Right lobe of liver (tissue), 4 donors: ENCODE measurements around the gene ABCC9.

Experiments
- POLR2A ChIP-seq: fragments of 450-650 bp; IDR thresholded peaks from one replicate; pipeline ENCODE4 v1.6.1; 2017; ENCODE audit warnings: antibody characterized with exemption, mild to moderate bottlenecking
- TF ChIP-seq, protein P1 (sequence below), 4 donors: fragments of 200-600 bp in 3 of 4; fragments of 450-650 bp in 1 of 4; IDR thresholded peaks; one replicate each; pipeline versions ENCODE4 v1.5.1 to v1.8.0; 2016 to 2022; ENCODE audit warnings: antibody characterized with exemption in 4 of 4, mild to moderate bottlenecking in 2 of 4
- donor health status: DM: no; HTN: no; CAD: no.
- donor health status: DM: no; HTN: no; CAD: no.
- donor health status: DM: no; HTN: yes; CAD: no.

DNA sequence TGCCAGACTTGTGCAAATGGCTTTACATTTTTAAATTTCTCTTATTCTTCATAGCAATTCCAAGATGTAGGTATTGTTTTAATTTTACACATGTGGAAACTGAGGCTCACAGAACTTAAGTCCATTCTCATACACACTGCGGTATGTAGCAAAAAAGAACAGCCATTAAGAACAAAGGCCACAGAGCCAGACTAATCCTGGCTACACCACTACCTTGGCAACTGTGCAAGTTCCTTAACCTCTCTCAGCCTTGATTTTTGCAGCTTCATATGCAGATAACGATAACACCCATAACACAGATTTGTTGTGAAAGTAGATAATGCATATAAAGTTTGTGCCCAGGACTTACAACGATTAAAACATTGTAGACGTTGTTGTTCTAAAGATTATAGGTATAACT, 81.1 kb downstream of the ABCC9 start:
- TF ChIP-seq, protein P1, sequence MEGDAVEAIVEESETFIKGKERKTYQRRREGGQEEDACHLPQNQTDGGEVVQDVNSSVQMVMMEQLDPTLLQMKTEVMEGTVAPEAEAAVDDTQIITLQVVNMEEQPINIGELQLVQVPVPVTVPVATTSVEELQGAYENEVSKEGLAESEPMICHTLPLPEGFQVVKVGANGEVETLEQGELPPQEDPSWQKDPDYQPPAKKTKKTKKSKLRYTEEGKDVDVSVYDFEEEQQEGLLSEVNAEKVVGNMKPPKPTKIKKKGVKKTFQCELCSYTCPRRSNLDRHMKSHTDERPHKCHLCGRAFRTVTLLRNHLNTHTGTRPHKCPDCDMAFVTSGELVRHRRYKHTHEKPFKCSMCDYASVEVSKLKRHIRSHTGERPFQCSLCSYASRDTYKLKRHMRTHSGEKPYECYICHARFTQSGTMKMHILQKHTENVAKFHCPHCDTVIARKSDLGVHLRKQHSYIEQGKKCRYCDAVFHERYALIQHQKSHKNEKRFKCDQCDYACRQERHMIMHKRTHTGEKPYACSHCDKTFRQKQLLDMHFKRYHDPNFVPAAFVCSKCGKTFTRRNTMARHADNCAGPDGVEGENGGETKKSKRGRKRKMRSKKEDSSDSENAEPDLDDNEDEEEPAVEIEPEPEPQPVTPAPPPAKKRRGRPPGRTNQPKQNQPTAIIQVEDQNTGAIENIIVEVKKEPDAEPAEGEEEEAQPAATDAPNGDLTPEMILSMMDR (IDR thresholded peaks at IDR 0.05) = no peak
- no peak for TF ChIP-seq POLR2A
